GM12872 (cell line): ENCODE data around the gene LAIR2.

Source experiments
- TF ChIP-seq, protein P1 (sequence below): IDR thresholded peaks from 3 replicates; pipeline ENCODE4 v1.5.1; 2011; ENCODE audit warnings: low read depth, mild to moderate bottlenecking, low read length, moderate library complexity; ENCODE audit not compliant: insufficient read depth

The LAIR2 gene, protein sequence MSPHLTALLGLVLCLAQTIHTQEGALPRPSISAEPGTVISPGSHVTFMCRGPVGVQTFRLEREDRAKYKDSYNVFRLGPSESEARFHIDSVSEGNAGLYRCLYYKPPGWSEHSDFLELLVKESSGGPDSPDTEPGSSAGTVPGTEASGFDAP

DNA sequence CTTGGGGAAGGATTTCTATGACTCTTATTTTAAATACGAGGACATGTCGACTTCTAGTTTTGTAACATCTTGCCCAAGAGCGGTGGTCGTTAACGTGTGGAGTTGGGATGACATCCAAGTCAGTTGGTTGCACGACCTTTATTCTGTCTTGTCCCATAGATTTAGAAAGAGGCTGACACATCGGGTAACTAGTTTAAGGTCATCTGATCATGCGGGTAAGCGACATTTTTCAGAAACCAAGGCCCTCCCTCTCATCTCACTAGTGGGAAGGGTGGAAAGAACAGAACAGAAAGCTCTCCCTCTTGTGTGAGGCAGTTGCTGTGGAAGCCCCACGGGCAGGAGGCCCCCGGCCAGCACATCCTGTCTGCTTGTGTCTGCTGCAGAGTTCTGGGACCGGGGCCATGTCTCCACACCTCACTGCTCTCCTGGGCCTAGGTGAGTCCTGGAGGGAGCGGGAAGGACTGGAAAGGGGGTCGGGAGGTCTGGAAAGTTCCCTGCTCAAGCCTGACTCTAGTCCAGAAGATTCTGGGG is at the start of gene LAIR2:
TSS of gene LAIR2 (plus strand) at position 314 of the 531 bp plus-strand sequence. CDS start at position 402, 88 bp downstream.
- TF ChIP-seq, protein P1, sequence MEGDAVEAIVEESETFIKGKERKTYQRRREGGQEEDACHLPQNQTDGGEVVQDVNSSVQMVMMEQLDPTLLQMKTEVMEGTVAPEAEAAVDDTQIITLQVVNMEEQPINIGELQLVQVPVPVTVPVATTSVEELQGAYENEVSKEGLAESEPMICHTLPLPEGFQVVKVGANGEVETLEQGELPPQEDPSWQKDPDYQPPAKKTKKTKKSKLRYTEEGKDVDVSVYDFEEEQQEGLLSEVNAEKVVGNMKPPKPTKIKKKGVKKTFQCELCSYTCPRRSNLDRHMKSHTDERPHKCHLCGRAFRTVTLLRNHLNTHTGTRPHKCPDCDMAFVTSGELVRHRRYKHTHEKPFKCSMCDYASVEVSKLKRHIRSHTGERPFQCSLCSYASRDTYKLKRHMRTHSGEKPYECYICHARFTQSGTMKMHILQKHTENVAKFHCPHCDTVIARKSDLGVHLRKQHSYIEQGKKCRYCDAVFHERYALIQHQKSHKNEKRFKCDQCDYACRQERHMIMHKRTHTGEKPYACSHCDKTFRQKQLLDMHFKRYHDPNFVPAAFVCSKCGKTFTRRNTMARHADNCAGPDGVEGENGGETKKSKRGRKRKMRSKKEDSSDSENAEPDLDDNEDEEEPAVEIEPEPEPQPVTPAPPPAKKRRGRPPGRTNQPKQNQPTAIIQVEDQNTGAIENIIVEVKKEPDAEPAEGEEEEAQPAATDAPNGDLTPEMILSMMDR, result no peak

DNA sequence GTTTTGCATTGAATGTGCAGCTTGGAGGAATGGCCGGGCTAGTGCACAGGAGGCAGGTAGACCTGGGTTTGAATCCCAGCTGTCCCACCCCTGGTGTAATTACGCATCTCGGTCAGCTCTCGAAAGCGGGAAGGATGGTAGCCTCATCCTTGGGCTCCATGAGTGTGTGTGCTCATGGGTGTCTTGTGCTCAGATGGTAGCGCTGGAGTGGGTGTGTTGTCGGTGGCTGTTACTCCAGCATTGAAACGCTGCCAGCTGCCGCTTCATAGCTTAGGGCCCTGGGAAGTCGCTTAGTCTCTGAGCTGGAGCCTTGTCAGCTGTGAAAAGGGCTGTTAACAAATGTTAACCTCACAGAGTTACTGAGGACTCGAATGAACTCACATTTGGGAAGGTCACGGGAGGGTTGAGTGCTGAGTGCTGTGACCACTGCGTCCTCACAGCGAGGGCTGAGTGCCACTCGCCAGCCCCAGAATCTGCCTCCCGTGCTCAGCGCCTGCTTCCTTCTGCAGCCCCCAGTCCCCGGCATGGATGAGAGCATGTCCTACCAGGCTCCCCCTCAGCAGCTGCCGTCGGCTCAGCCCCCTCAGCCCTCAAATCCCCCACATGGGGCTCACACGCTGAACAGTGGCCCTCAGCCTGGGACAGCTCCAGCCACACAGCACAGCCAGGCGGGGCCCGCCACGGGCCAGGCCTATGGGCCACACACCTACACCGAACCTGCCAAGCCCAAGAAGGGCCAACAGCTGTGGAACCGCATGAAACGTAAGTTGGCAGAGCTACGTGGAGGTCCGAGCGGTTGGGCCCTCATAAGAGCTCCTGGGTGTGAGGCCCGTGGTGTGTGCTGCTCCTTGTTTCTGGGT is 48.5 kb upstream of the LAIR2 start:
- TF ChIP-seq, protein P1, result no peak

- TF ChIP-seq, protein P1, result no peak
Measured at GRCh38 chr19:54454781-54455675, 47.6 kb upstream of the LAIR2 start.

GRCh38 chr19:54455786-54456422 is 46.7 kb upstream of the LAIR2 start:
- TF ChIP-seq, protein P1, result no peak

GRCh38 chr19:54456423-54457373 is 45.9 kb upstream of the LAIR2 start:
- TF ChIP-seq, protein P1, result no peak
